Caco-2 (cell line): ENCODE results near the gene STK36. TPM values are rescaled to one million over a fixed set of nuclear protein-coding genes. Genes with fewer than 3 reads are reported as not detected.

Experiments used
- BruUV-seq: library from RNA; stranded (reverse); fragments of 400-500 nt; replicated peaks from 2 replicates; lab custom pipeline; 2021; lab: Mats Ljungman, UMichigan
- CTCF ChIA-PET: fragments of 300-600 bp; sonication (Branson Sonifier 250); formaldehyde crosslinking; loops from one replicate; lab custom pipeline; 2022; ENCODE audit warnings: antibody characterized with exemption; lab: Charles Lee
- POLR2A ChIA-PET: fragments of 300-600 bp; sonication (Branson Sonifier 250); formaldehyde crosslinking; loops from one replicate; lab custom pipeline; 2022; ENCODE audit warnings: antibody characterized with exemption; lab: Charles Lee
- DNase-seq, 2 experiments: peaks; one replicate each; pipeline versions ENCODE4 v3.0.0 to v3.0.0-alpha.2; 2020 to 2022
- H3K27me3 ChIP-seq: replicated peaks from 2 replicates; pipeline ENCODE4 v1.6.0; 2011; ENCODE audit warnings: low read length; ENCODE audit not compliant: control insufficient read depth, insufficient read depth
- H3K36me3 ChIP-seq: 2 replicates; pipeline ENCODE4 v1.5.1; 2011; ENCODE audit warnings: low read length; ENCODE audit not compliant: control insufficient read depth, insufficient read depth
- H3K4me1 ChIP-seq: fragments of 250-450 bp; sonication (Bioruptor Pico); 2 replicates; pipeline ENCODE4 v1.5.1; 2020; ENCODE audit warnings: mild to moderate bottlenecking
- H3K4me3 ChIP-seq: 2 replicates; pipeline ENCODE4 v1.5.1; 2011; ENCODE audit warnings: low read depth, mild to moderate bottlenecking, control low read depth, low read length
- H3K9me3 ChIP-seq: fragments of 250-450 bp; sonication (Bioruptor Pico); 2 replicates; pipeline ENCODE4 v1.5.1; 2020; ENCODE audit warnings: mild to moderate bottlenecking, moderate library complexity
- H3K27ac Mint-ChIP-seq: one replicate; pipeline ENCODE4 v1.8.0; 2022; ENCODE audit warnings: mixed read lengths; ENCODE audit not compliant: unreplicated experiment
- H3K27me3 Mint-ChIP-seq: one replicate; pipeline ENCODE4 v1.8.0; 2022; ENCODE audit warnings: mixed read lengths; ENCODE audit not compliant: insufficient read depth, unreplicated experiment
- H3K36me3 Mint-ChIP-seq: one replicate; pipeline ENCODE4 v1.8.0; 2022; ENCODE audit warnings: mild to moderate bottlenecking, mixed read lengths; ENCODE audit not compliant: insufficient read depth, unreplicated experiment
- H3K4me1 Mint-ChIP-seq: one replicate; pipeline ENCODE4 v1.8.0; 2022; ENCODE audit warnings: low read depth, mixed read lengths; ENCODE audit not compliant: unreplicated experiment
- H3K4me3 Mint-ChIP-seq: one replicate; pipeline ENCODE4 v1.8.0; 2022; ENCODE audit warnings: mild to moderate bottlenecking, moderate library complexity, mixed read lengths; ENCODE audit not compliant: unreplicated experiment
- H3K9me3 Mint-ChIP-seq: one replicate; pipeline ENCODE4 v1.8.0; 2022; ENCODE audit warnings: mixed read lengths; ENCODE audit not compliant: unreplicated experiment
- CTCF ChIP-seq, 2 experiments: fragments of 200-600 bp in 1 of 2; IDR thresholded peaks; 1 replicate in 1 of 2; 2 replicates in 1 of 2; pipeline versions ENCODE4 v1.5.1 to v1.8.0; 2011 to 2022; ENCODE audit warnings: antibody characterized with exemption in 1 of 2, control low read depth in 1 of 2, inconsistent platforms in 1 of 2, low read depth in 1 of 2, low read length in 1 of 2, mild to moderate bottlenecking in 1 of 2, moderate library complexity in 1 of 2; ENCODE audit not compliant: insufficient read depth in 1 of 2, severe bottlenecking in 1 of 2, unreplicated experiment in 1 of 2
- intact Hi-C: fragments of 100-400 bp; cut with micrococcal nuclease; formaldehyde crosslinking; loops from one replicate; pipeline ENCODE4 v1.10.0; 2022; ENCODE audit not compliant: unreplicated experiment
- total RNA-seq: library from RNA; stranded (reverse); gene quantifications from 2 replicates; pipeline ENCODE4 v1.2.3, GENCODE V29; 2022

The STK36 gene
- total RNA-seq, 1 experiment from 2014 or later, result 44.1 TPM

- CTCF ChIA-PET, result no interaction called here
- H3K27ac Mint-ChIP-seq, result no peak overlapping the region
These were observed 27.2 kb upstream of the STK36 start for GRCh38 chr2:218644721-218645120.

GRCh38 chr2:218645126-218645525 is 26.8 kb upstream of the STK36 start:
- no peaks in the 10 kb centered on the region for H3K9me3 ChIP-seq
- Mint-ChIP-seq H3K4me3 (no peak overlapping the region), H3K27me3 (no peaks in the 10 kb centered on the region), H3K9me3 (no peaks in the 10 kb centered on the region), H3K27ac (no peak overlapping the region), H3K36me3 (peaks cover 56% of the 10 kb centered on the region), H3K4me1 (no peaks in the 10 kb centered on the region)
- no peak overlapping the region for H3K4me3 ChIP-seq
- CTCF ChIA-PET, result no interaction called here
- BruUV-seq, result no TSS peak
- TF ChIP-seq CTCF (IDR thresholded peaks at IDR 0.05; ENCODE audit: insufficient read depth in 1 of 2, low read depth in 1 of 2, low read length in 1 of 2, severe bottlenecking in 1 of 2, unreplicated experiment in 1 of 2), result no peak
- no peak for DNase-seq
- POLR2A ChIA-PET, result no interaction called here
- peaks cover 9% of the 10 kb centered on the region for H3K36me3 ChIP-seq
- no peaks in the 10 kb centered on the region for H3K4me1 ChIP-seq
- H3K27me3 ChIP-seq, result no peaks in the 10 kb centered on the region
- intact Hi-C loops, result loop anchor here (10.0 kb wide), 1 partner anchor 370 kb away; the partner anchor contains the start of genes AAMP and PNKD

More at GRCh38 chr2:218644721-218645120, 27.2 kb upstream of the STK36 start:
- DNase-seq, result no peak
- H3K4me1 Mint-ChIP-seq, result no peaks in the 10 kb centered on the region
- H3K27me3 ChIP-seq, result no peaks in the 10 kb centered on the region
- no peak overlapping the region for H3K4me3 ChIP-seq
- no peaks in the 10 kb centered on the region for H3K9me3 ChIP-seq
- H3K36me3 ChIP-seq, result peaks cover 9% of the 10 kb centered on the region
- no peaks in the 10 kb centered on the region for H3K27me3 Mint-ChIP-seq
- TF ChIP-seq CTCF (IDR thresholded peaks at IDR 0.05; ENCODE audit: insufficient read depth in 1 of 2, low read depth in 1 of 2, low read length in 1 of 2, severe bottlenecking in 1 of 2, unreplicated experiment in 1 of 2), result no peak
- no peaks in the 10 kb centered on the region for H3K9me3 Mint-ChIP-seq
- no peaks in the 10 kb centered on the region for H3K4me1 ChIP-seq
- H3K4me3 Mint-ChIP-seq, result no peak overlapping the region
- no TSS peak for BruUV-seq
- POLR2A ChIA-PET, result no interaction called here
- H3K36me3 Mint-ChIP-seq, result peaks cover 57% of the 10 kb centered on the region
- intact Hi-C loops, result loop anchor here (10.0 kb wide), 1 partner anchor 370 kb away; the partner anchor contains the start of genes AAMP and PNKD

- DNase-seq, result peak; percentile 60 to 62
- Mint-ChIP-seq H3K4me3 (no peak overlapping the region), H3K9me3 (no peaks in the 10 kb centered on the region), H3K36me3 (peaks cover 65% of the 10 kb centered on the region), H3K4me1 (no peaks in the 10 kb centered on the region), H3K27me3 (no peaks in the 10 kb centered on the region), H3K27ac (no peak overlapping the region)
- Histone ChIP-seq H3K36me3 (peaks cover 6% of the 10 kb centered on the region), H3K27me3 (no peaks in the 10 kb centered on the region), H3K4me3 (no peak overlapping the region), H3K9me3 (no peaks in the 10 kb centered on the region), H3K4me1 (no peaks in the 10 kb centered on the region)
- peak; percentile 80 to 91 for TF ChIP-seq CTCF (IDR thresholded peaks at IDR 0.05; ENCODE audit: insufficient read depth in 1 of 2, low read depth in 1 of 2, low read length in 1 of 2, severe bottlenecking in 1 of 2, unreplicated experiment in 1 of 2)
- BruUV-seq, result no TSS peak
- CTCF ChIA-PET, result interaction anchor here (1.0 kb wide), 1 partner anchor 11 kb away, joined by 7 read pairs; the partner anchor contains the start of genes BCS1L and ZNF142
- POLR2A ChIA-PET, result no interaction called here
- intact Hi-C loops, result loop anchor here (1.0 to 10.0 kb wide), 2 partner anchors 242 to 373 kb away; partner anchors contain the start of genes AAMP and PNKD
These were observed 23.6 kb upstream of the STK36 start for GRCh38 chr2:218648088-218648786.
